ENCODE data around the gene HES6. TPM values are rescaled to one million over a fixed set of nuclear protein-coding genes. Genes with fewer than 3 reads are reported as not detected.

The HES6 gene
- total RNA-seq, 2 donors from 2014 or later, result 2.5 to 12.3 TPM

DNA sequence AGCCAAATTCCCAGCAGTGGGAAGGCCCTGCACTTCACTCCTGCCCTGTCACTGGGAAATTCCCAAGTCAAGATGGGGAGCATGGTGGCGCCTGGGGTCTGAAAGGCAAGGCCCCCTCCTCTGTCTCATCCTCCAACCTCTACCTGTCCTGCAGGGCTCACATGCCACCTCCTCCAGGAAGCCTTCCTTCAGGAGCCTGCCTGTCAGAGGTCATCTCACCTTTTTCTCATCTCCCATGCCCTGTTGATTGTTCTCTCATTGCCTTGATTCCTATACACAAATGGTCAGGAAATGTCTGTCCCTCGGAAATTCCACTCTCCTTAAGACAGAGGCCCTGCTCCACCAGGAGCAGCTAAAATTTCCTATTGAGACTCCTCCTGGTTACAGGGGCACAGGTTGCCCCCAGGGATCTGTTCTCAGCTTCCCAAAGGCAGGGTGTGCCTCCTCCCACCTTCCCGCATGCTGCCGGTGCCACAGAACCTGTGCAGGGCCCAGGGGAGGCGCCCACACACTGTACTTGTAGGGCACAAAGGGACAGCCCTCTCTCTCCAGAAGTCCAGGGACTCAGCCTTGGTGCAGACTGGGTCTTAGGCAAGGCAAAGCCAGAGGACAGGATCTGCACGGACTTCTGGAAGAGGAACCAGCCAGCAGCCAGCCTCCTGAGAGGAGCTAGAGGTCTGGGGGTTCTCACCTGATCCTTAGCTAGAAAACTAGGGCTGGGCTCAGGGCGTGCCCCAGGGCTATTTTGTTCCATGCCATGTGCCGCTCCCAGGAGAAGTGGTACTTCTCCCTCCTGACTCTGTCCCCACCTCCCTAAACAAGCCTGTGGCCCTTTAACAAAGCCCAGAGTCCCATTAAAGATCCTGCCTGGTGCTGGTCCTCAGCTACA lies 12.9 kb downstream of the HES6 start:
- H3K36me3 ChIP-seq, result no peaks in the 10 kb centered on the region
- DNase-seq (ENCODE audit: low spot score) (no peak), ATAC-seq (ENCODE audit: insufficient number of reproducible peaks, low FRiP score, low read depth) (no peak)
- H3K4me1 ChIP-seq (ENCODE audit: control insufficient read depth in 1 of 2, low read depth in 2 of 2), result peaks cover 0 to 28% of the 10 kb centered on the region in 2 donors
- H3K27ac ChIP-seq, result no peak overlapping the region
- H3K4me3 ChIP-seq, result no peak overlapping the region
- H3K9me3 ChIP-seq, result no peaks in the 10 kb centered on the region
- H3K27me3 ChIP-seq (replicated peaks; ENCODE audit: insufficient read depth), result no peaks in the 10 kb centered on the region
- TF ChIP-seq, protein P1, sequence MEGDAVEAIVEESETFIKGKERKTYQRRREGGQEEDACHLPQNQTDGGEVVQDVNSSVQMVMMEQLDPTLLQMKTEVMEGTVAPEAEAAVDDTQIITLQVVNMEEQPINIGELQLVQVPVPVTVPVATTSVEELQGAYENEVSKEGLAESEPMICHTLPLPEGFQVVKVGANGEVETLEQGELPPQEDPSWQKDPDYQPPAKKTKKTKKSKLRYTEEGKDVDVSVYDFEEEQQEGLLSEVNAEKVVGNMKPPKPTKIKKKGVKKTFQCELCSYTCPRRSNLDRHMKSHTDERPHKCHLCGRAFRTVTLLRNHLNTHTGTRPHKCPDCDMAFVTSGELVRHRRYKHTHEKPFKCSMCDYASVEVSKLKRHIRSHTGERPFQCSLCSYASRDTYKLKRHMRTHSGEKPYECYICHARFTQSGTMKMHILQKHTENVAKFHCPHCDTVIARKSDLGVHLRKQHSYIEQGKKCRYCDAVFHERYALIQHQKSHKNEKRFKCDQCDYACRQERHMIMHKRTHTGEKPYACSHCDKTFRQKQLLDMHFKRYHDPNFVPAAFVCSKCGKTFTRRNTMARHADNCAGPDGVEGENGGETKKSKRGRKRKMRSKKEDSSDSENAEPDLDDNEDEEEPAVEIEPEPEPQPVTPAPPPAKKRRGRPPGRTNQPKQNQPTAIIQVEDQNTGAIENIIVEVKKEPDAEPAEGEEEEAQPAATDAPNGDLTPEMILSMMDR (IDR thresholded peaks at IDR 0.05), result no peak

DNA sequence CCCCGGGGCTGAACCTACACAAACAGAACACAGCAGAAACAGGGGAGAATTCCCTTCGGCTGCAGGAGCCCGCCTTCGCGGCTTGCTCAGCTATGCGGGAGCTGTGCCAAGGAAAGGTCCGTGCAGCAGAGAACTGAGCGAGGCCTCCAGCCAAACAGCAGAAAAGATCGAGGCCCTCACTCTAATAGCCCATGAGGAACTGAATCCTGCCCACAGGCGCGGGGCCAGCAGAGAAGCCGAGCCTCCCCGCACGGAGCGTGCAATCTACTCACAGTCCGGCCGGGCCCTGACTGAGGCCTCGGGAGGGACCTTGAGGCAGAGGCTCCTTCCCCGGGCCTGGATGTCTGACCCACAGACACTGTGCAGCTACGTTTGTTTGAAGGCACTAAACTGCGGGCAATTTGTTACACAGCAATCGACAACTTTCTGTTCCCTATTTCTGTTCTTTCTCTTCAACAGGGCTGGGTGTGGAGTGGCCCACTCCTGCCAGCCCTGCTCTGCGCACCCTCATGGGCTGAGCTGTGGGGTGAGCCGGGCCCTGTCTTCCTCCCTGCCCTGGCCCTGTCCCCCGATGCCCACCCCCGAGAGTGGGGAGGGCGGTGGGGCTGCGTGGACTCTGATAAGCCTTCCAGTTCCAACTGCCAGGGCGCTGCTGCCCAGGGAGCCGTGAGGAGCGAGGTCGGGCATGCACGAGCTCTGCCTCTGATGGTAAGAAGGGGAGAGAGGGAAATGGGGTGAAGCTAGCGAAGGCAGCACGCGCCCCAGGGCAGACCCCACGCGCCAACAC lies 13.7 kb downstream of the HES6 start:
- TF ChIP-seq, protein P1 (IDR thresholded peaks at IDR 0.05), result no peak
- Histone ChIP-seq H3K27ac (no peak overlapping the region), H3K4me3 (no peak overlapping the region), H3K27me3 (replicated peaks; ENCODE audit: insufficient read depth) (no peaks in the 10 kb centered on the region), H3K4me1 (ENCODE audit: control insufficient read depth in 1 of 2, low read depth in 2 of 2) (peaks cover 0 to 23% of the 10 kb centered on the region in 2 donors), H3K36me3 (no peaks in the 10 kb centered on the region), H3K9me3 (no peaks in the 10 kb centered on the region)
- DNase-seq (ENCODE audit: low spot score) (no peak), ATAC-seq (ENCODE audit: insufficient number of reproducible peaks, low FRiP score, low read depth) (no peak)

DNA sequence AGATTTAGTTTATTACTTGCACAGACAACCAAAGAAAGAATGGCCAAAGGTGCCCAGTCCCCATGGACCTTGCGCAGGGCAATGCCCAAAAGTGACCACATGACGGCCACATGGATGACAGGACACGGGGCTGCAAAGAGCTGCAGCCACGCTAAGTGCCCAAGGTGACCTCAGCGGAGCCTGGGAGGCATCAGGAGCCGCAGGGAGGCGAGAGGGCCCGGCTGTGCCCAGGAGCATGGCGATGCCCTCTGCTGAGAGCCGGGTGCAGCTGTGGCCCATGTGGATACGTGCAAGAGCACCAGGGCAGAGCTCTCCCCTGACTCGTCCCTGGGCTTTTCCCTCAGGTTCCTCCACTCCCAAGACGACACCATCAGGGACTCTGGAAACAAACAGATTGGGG lies 14.7 kb downstream of the HES6 start:
- TF ChIP-seq, protein P1 (IDR thresholded peaks at IDR 0.05), result no peak
- Histone ChIP-seq H3K27ac (no peak overlapping the region), H3K9me3 (no peaks in the 10 kb centered on the region), H3K36me3 (no peaks in the 10 kb centered on the region), H3K4me3 (no peak overlapping the region), H3K4me1 (ENCODE audit: control insufficient read depth in 1 of 2, low read depth in 2 of 2) (peaks cover 0 to 21% of the 10 kb centered on the region in 2 donors), H3K27me3 (replicated peaks; ENCODE audit: insufficient read depth) (no peaks in the 10 kb centered on the region)
- DNase-seq (ENCODE audit: low spot score) (no peak), ATAC-seq (ENCODE audit: insufficient number of reproducible peaks, low FRiP score, low read depth) (no peak)

- DNase-seq (ENCODE audit: low spot score) (no peak), ATAC-seq (ENCODE audit: insufficient number of reproducible peaks, low FRiP score, low read depth) (no peak)
- Histone ChIP-seq H3K27ac (no peak overlapping the region), H3K27me3 (replicated peaks; ENCODE audit: insufficient read depth) (no peaks in the 10 kb centered on the region), H3K4me1 (ENCODE audit: control insufficient read depth in 1 of 2, low read depth in 2 of 2) (peaks cover 0 to 21% of the 10 kb centered on the region in 2 donors), H3K4me3 (no peak overlapping the region), H3K36me3 (no peaks in the 10 kb centered on the region), H3K9me3 (no peaks in the 10 kb centered on the region)
- TF ChIP-seq, protein P1 (IDR thresholded peaks at IDR 0.05), result no peak
Observed at GRCh38 chr2:238224356-238225035, 15.3 kb downstream of the HES6 start.
